Activated CD8-positive, alpha-beta memory T cell treated with anti-CD3 and anti-CD28 coated beads for 36 hours (primary cell): Measurements from ENCODE around the gene DSCAM. TPM values are rescaled to one million over a fixed set of nuclear protein-coding genes. Genes with fewer than 3 reads are reported as not detected.
"Not testable (repeated sequence)": the region's sequence is repeated elsewhere in the genome, so short reads cannot be mapped to it uniquely, and the experiment has no call there.

Experiments used
- CTCF ChIA-PET: fragments of 350-600 bp; sonication (Branson Sonifier 250); formaldehyde crosslinking; loops from one replicate; lab custom pipeline; 2021; ENCODE audit warnings: antibody characterized with exemption; lab: Charles Lee
- POLR2A ChIA-PET: fragments of 350-600 bp; sonication (Branson Sonifier 250); formaldehyde crosslinking; loops from one replicate; lab custom pipeline; 2021; ENCODE audit warnings: antibody characterized with exemption; lab: Charles Lee
- total RNA-seq, 2 experiments: library from RNA; stranded (reverse); gene quantifications; one replicate each; pipeline ENCODE4 v1.2.3, GENCODE V29; 2021

Gene DSCAM
- not detected for total RNA-seq

- ChIA-PET POLR2A (no interaction called here), CTCF (no interaction called here)
These were observed at the start of gene DSCAM for GRCh38 chr21:40846587-40847411. Gene DSCAM, minus strand, starts transcription at chr21:40847158. Its CDS starts 497 bp downstream, at chr21:40846661.

GRCh38 chr21:40895697-40896096 lies 48.7 kb upstream of the DSCAM start:
- CTCF ChIA-PET, POLR2A ChIA-PET: not testable (repeated sequence)

GRCh38 chr21:40886931-40887330 lies 40.0 kb upstream of the DSCAM start:
- CTCF ChIA-PET, result no interaction called here

GRCh38 chr21:40886006-40886405 lies 39.0 kb upstream of the DSCAM start:
- POLR2A ChIA-PET, result no interaction called here
- CTCF ChIA-PET, result no interaction called here

More at GRCh38 chr21:40886931-40887330, 40.0 kb upstream of the DSCAM start:
- POLR2A ChIA-PET, result no interaction called here

- CTCF ChIA-PET, result no interaction called here
These were observed 35.4 kb upstream of the DSCAM start for GRCh38 chr21:40882192-40882915.

GRCh38 chr21:40881767-40882166 lies 34.8 kb upstream of the DSCAM start:
- POLR2A ChIA-PET, result no interaction called here

More at GRCh38 chr21:40882192-40882915, 35.4 kb upstream of the DSCAM start:
- POLR2A ChIA-PET, result no interaction called here

GRCh38 chr21:40871099-40871498 lies 24.1 kb upstream of the DSCAM start:
- ChIA-PET CTCF (no interaction called here), POLR2A (no interaction called here)

More at GRCh38 chr21:40881767-40882166, 34.8 kb upstream of the DSCAM start:
- CTCF ChIA-PET, result no interaction called here

GRCh38 chr21:40863839-40864238 lies 16.9 kb upstream of the DSCAM start:
- CTCF ChIA-PET, result no interaction called here
- POLR2A ChIA-PET, result no interaction called here

GRCh38 chr21:40858517-40858916 lies 11.6 kb upstream of the DSCAM start:
- CTCF ChIA-PET, result no interaction called here
- POLR2A ChIA-PET, result no interaction called here

GRCh38 chr21:40853956-40854688 lies 7.2 kb upstream of the DSCAM start:
- POLR2A ChIA-PET, result no interaction called here
- CTCF ChIA-PET, result no interaction called here

GRCh38 chr21:40852563-40852962 lies 5.6 kb upstream of the DSCAM start:
- ChIA-PET CTCF (no interaction called here), POLR2A (no interaction called here)

- POLR2A ChIA-PET, result no interaction called here
- CTCF ChIA-PET, result no interaction called here
These were observed 4.8 kb upstream of the DSCAM start for GRCh38 chr21:40851749-40852148.

GRCh38 chr21:40850071-40850470 lies 3.1 kb upstream of the DSCAM start:
- ChIA-PET POLR2A (no interaction called here), CTCF (no interaction called here)

- CTCF ChIA-PET, result no interaction called here
These were observed 993 bp upstream of the DSCAM start for GRCh38 chr21:40847951-40848350.

GRCh38 chr21:40846103-40846502 lies 855 bp downstream of the DSCAM start:
- CTCF ChIA-PET, result no interaction called here
- POLR2A ChIA-PET, result no interaction called here

More at GRCh38 chr21:40847951-40848350, 993 bp upstream of the DSCAM start:
- POLR2A ChIA-PET, result no interaction called here

GRCh38 chr21:40845441-40845995 lies 1.4 kb downstream of the DSCAM start:
- CTCF ChIA-PET, result no interaction called here
- POLR2A ChIA-PET, result interaction anchor here (0.5 kb wide), 1 partner anchor 228 kb away, joined by 7 read pairs; no protein-coding TSS in a partner anchor

GRCh38 chr21:40844935-40845334 lies 2.0 kb downstream of the DSCAM start:
- CTCF ChIA-PET, result no interaction called here

GRCh38 chr21:40842197-40842552 lies 4.8 kb downstream of the DSCAM start:
- CTCF ChIA-PET, result no interaction called here
- POLR2A ChIA-PET, result no interaction called here

More at GRCh38 chr21:40844935-40845334, 2.0 kb downstream of the DSCAM start:
- POLR2A ChIA-PET, result no interaction called here

- ChIA-PET CTCF (no interaction called here), POLR2A (no interaction called here)
These were observed 5.3 kb downstream of the DSCAM start for GRCh38 chr21:40841524-40842196.
